ENCODE measurements around the gene IFI27L1.

The IFI27L1 gene

DNA sequence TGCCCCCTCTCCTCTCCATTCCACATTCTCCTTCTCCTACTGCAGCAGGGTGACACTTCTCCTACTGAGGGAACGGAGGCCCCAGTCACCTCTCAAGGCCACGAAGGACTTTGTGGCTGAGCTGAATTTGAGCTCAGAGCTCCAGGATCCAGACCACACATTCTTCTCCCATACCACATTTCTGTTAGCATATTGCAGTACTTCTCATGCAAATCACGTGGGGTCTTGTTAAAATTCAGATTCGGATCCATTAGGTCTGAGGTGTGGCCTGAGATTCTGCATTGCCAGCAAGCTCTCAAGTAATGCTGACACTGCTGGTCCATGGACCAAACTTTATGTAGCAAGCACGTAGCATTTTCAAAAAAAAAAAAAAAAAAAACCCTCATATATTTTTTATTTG, 57.9 kb downstream of the IFI27L1 start:
- no peak for DNase-seq

DNA sequence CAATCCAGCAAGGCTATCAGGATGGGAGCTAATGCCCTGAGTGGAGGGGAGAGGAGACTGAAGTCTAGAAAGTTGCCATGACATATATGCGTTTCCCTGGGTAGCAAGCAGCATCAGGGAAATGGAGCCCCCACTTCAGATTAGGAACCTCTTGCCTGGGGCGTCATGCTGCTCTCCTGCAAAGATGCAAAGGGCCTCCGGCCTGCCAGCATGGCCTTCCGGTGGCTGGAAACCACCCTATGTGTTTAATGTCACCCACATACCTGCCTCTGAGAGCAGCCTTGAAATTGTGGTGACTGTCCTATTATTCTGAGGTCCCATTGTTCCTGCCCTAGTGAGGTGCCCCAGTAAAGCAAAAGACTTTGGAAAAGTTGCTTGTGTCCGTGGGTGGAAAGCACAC, 58.3 kb downstream of the IFI27L1 start:
- DNase-seq: no peak

DNA sequence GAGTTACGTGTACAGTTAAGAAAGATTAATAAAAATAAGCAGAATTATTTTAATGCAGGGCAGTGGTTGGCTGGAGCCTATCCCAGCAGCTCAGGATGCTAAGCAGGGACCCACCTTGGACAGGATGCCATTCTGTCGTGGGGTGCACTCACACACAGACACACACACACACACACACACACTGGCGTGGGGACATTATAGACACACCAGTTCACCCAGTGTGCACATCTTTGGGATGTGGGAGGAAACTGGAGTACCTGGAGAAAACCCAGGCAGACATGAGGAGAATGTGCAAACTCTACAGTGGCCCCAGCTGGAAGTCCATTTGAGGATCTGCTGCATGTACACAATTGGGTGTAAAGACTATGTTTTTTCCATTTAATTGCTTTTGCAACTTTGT, 61.1 kb downstream of the IFI27L1 start:
- DNase-seq: no peak

DNA sequence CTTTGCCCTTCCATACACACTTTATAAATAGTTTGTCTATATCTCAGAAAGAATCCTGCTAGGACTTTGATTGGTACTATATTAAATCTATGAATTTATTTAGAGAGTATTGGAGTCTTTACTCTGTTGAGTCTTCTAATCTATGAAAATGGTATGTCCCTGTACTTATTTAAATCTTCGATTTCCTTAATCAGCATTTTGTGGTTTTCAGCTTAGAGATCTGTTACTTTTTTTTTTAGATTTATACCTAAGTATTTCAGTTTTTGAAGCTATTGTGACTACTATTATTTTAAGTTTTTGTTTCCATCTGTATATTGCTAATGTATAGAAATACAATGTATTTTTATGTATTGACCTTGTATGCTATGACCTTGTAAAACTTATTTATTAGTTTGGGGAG, 61.7 kb downstream of the IFI27L1 start:
- no peak for DNase-seq

DNA sequence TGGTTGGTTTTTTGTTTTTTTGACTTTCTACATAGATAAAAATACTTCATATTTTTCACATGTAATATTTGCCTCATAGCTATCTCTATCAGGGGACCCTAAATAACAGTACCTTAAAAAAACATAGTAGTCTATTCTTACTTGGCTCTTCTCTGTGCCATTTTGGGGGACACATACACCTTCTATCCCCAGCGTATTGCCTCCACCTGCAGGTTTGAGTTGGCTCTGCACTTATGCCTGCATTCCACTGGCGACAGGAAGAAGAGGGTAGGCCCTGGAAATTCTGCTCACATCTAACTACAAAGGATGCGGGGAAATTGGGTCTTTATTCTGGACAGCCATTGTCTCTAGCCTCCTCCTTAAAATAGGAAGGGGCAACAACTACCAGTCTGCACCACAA, 62.1 kb downstream of the IFI27L1 start:
- DNase-seq: no peak

DNA sequence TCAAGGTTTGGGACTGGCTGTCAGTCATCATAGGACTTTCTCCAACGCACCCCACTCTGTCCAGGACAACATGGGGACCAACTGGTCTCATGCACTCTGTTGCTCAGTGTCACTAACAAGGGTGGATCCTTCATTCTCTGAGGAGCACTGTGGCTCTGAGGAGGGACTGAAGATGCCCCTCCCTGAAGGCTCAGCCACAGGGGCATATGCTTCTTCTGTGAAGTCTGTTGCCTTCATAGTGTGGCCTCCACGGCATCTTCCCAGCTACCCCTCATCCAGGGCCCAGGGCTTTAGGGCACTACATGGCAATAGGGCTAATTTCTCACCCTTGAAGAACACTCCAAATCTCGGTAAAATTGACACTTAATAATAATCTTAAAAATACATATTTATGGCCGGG, 62.6 kb downstream of the IFI27L1 start:
- no peak for DNase-seq

DNA sequence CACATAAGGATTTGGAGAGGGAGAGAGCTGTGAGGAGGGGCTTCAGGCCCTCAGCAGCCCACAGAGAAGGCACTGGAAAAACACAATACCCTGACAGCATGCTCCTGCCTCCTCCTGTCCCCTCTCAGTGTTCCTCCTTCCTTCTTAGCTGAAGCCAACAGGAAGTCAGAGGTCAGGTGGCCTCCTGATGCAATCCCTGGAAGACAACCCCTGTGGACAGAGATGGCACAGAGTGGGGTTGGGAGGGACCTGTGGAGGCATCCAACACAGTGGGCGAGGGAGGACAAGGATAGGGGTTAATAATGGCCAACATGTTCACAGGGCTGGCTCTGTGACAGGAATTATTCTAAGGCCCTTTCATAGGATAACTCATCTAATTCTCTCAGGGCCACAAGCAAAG, 63.7 kb downstream of the IFI27L1 start:
- no peak for DNase-seq

DNA sequence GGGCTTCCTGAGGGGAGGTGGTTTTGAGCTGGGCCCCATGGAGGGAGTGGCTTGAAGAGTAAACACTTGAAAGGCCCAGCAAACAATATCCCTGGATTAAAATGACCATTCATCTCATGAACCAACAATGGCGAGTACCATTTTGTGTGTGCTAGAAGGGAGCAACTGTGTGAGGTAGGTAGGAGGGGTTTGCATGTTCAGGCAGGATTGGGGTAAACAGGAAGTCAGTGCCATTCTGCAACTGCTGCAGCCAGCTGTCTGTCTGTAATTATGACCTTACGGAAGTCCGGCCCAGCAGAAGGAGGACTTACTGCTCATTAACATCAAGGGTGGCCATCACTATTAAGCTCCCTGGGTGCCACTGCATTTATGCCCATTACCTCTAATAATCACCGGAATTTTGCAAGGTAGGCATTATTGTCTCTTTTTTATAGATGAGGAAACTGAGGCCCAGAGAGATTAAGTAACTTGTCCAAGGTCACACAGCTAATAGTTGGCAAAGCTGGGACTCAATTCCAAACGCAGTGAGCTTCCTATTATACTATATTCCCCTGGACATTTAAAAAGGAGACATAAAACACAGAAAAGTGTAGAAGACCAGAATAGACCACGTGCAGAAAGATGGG, 64.9 kb downstream of the IFI27L1 start:
- DNase-seq: peak; percentile 74

All from NCI-H774 (cell line).